HG02852 (cell line): ENCODE results near the gene PEA15.

ENCODE experiments used
- ATAC-seq: cut with Tn5 transposase; IDR thresholded peaks from one replicate; pipeline ENCODE4 v1.9.1; 2021; ENCODE audit warnings: mild to moderate bottlenecking, moderate library complexity; ENCODE audit not compliant: unreplicated experiment

Gene PEA15

GRCh38 chr1:160178731-160179130 lies 26.5 kb upstream of the PEA15 start:
- ATAC-seq = no peak

GRCh38 chr1:160179336-160179735 lies 25.8 kb upstream of the PEA15 start:
- ATAC-seq = no peak

GRCh38 chr1:160186246-160186645 lies 18.9 kb upstream of the PEA15 start:
- ATAC-seq = no peak

GRCh38 chr1:160186729-160187128 lies 18.5 kb upstream of the PEA15 start:
- ATAC-seq = no peak

GRCh38 chr1:160187407-160187806 lies 17.8 kb upstream of the PEA15 start:
- no peak for ATAC-seq

GRCh38 chr1:160188341-160188740 lies 16.8 kb upstream of the PEA15 start:
- no peak for ATAC-seq

- no peak for ATAC-seq
These were observed 15.2 kb upstream of the PEA15 start, which contains the start of gene CASQ1 for GRCh38 chr1:160189649-160190625. Gene CASQ1, plus strand, starts transcription at chr1:160190575. Its CDS starts 177 bp downstream, at chr1:160190752.

GRCh38 chr1:160191756-160192155 lies 13.4 kb upstream of the PEA15 start:
- ATAC-seq = no peak

- no peak for ATAC-seq
These were observed 12.9 kb upstream of the PEA15 start for GRCh38 chr1:160192234-160192633.

- ATAC-seq = no peak
These were observed 11.9 kb upstream of the PEA15 start for GRCh38 chr1:160193091-160193819.

GRCh38 chr1:160193832-160194736 lies 11.1 kb upstream of the PEA15 start:
- no peak for ATAC-seq

- ATAC-seq = no peak
These were observed 10.5 kb upstream of the PEA15 start for GRCh38 chr1:160194737-160195059.

GRCh38 chr1:160196143-160196542 lies 9.0 kb upstream of the PEA15 start:
- ATAC-seq = no peak

- ATAC-seq = no peak
These were observed 8.0 kb upstream of the PEA15 start for GRCh38 chr1:160197231-160197630.

GRCh38 chr1:160200786-160201185 lies 4.4 kb upstream of the PEA15 start:
- ATAC-seq = no peak

- ATAC-seq = peak; percentile 47
These were observed 500 bp upstream of the PEA15 start for GRCh38 chr1:160204526-160205241.

GRCh38 chr1:160206036-160206389 lies 829 bp downstream of the PEA15 start:
- ATAC-seq = peak; percentile 40

GRCh38 chr1:160206421-160207117 lies 1.4 kb downstream of the PEA15 start:
- no peak for ATAC-seq

GRCh38 chr1:160207118-160207650 lies 2.0 kb downstream of the PEA15 start:
- no peak for ATAC-seq
